Lung (tissue), 12 donors: ENCODE data around the gene KNCN. TPM values are rescaled to one million over a fixed set of nuclear protein-coding genes. Genes with fewer than 3 reads are reported as not detected.

Experiments
- ATAC-seq: fragments of 200-7000 bp; cut with Tn5 transposase; one replicate; pipeline ENCODE4 v1.9.1; 2020; ENCODE audit warnings: moderate number of reproducible peaks; ENCODE audit not compliant: insufficient read depth, low FRiP score
- DNase-seq, 3 donors: peaks; one replicate each; pipeline ENCODE4 v3.0.0-alpha.2; 2013 to 2017
- H3K27ac ChIP-seq, 2 donors: one replicate each; pipeline ENCODE4 v1.5.1; 2013; ENCODE audit warnings: mild to moderate bottlenecking in 2 of 2, moderate library complexity in 2 of 2, control low read depth in 1 of 2, inconsistent platforms in 1 of 2, low read depth in 1 of 2, low read length in 1 of 2
- H3K27me3 ChIP-seq, 3 donors: one replicate each; pipeline ENCODE4 v1.5.1; 2013; ENCODE audit warnings: low read length in 2 of 3; ENCODE audit not compliant: control insufficient read depth in 3 of 3, insufficient read depth in 3 of 3
- H3K36me3 ChIP-seq, 4 donors: one replicate each; pipeline ENCODE4 v1.5.1; 2013; ENCODE audit warnings: low read length in 4 of 4, mild to moderate bottlenecking in 1 of 4, moderate library complexity in 1 of 4; ENCODE audit not compliant: control insufficient read depth in 4 of 4, insufficient read depth in 4 of 4
- H3K4me1 ChIP-seq, 5 donors: one replicate each; pipeline ENCODE4 v1.5.1; 2013; ENCODE audit warnings: low read length in 5 of 5, mild to moderate bottlenecking in 2 of 5, moderate library complexity in 1 of 5; ENCODE audit not compliant: control insufficient read depth in 5 of 5, insufficient read depth in 5 of 5
- H3K4me3 ChIP-seq: one replicate; pipeline ENCODE4 v1.5.1; 2013; ENCODE audit warnings: mild to moderate bottlenecking, control low read depth, moderate library complexity
- H3K9ac ChIP-seq, 2 donors: one replicate each; pipeline ENCODE4 v1.5.1; 2013; ENCODE audit warnings: low read length in 2 of 2, control low read depth in 1 of 2; ENCODE audit not compliant: insufficient read depth in 1 of 2
- H3K9me3 ChIP-seq, 4 donors: one replicate each; pipeline ENCODE4 v1.5.1; 2013; ENCODE audit warnings: low read length in 3 of 4, mild to moderate bottlenecking in 1 of 4, moderate library complexity in 1 of 4; ENCODE audit not compliant: control insufficient read depth in 4 of 4, insufficient read depth in 3 of 4
- WGBS, 2 donors: extraction: QIAGEN DNeasy Blood & Tissue Kit; methylation state at CpG; one replicate each; pipeline ENCODE4 v1.1.7; 2013; 5-methylcytosine and 5-hydroxymethylcytosine counted together
- polyA plus RNA-seq, 2 donors: library from polyadenylated mRNA; stranded (reverse); fragments of 200-250 nt; gene quantifications; one replicate each; pipeline ENCODE4 v1.2.1, GENCODE V29; 2013
- total RNA-seq, 2 donors: library from RNA; depleted of rRNA in 1 of 2; stranded (reverse); fragments of >200 nt in 1 of 2; gene quantifications; one replicate each; pipeline ENCODE4 v1.2.1, GENCODE V29; 2014 to 2021
- TF ChIP-seq, protein P1 (sequence below): IDR thresholded peaks from 2 replicates; pipeline ENCODE4 v1.5.1; 2012; ENCODE audit warnings: mild to moderate bottlenecking; ENCODE audit errors: control extremely low read depth, extremely low read depth
- donor health status: control.
- donor health status: control.
- donor health status: Bipolar disorder and iron deficiency.
- donor health status: healthy.
- donor health status: DM: yes; HTN: yes; CAD: no.

KNCN gene
- total and polyA plus RNA-seq, 4 donors, result 0.01 to 0.09 TPM; not detected in 2

DNA sequence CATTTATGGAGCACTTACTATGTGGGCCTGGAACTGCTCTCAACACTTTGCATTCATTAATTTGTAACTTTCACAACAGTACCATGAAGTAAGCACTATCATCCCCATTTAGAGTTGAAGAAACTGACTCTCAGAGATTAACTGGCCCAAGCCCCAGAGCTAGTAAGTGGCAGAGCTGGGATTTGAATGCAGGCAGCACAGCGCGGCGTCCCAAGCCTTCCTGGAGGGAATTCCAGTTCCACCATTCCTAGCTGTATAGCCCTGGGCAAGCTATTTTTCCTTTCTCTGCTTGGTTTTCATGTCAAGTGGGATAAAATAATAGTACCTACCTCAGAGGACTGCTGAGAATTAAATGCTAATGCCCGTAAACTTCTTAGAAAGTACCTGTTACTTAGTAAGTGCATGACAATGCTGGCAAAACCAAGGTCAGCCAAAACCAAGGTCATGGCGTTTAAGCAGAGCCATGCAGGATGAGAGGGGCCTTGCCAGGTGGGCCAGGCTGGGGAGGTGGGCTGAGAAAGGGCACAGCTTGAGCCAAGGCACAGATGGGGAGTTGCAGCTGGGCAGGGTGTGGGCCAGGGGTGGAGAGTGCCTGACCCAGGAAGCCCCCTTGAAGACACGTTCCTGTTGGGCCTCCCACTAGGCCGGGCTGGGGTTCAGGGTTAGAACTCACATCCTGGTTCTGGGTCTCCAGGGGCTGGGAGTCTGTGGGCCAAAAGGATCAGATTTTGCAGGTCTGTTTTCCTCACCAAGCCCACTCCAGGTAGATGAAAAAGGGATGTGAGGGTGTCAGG lies 4.6 kb upstream of the KNCN start:
- Histone ChIP-seq H3K4me3 (no peak overlapping the region), H3K9ac (no peak overlapping the region), H3K9me3 (peaks cover 0 to 2% (median 0%) of the 10 kb centered on the region in 4 donors), H3K27ac (no peak overlapping the region), H3K27me3 (no peaks in the 10 kb centered on the region), H3K4me1 (peaks cover 0 to 2% (median 0%) of the 10 kb centered on the region in 5 donors), H3K36me3 (peaks cover 0 to 20% (median 2%) of the 10 kb centered on the region in 4 donors)
- DNase-seq (no peak), ATAC-seq (no peak)
- TF ChIP-seq, protein P1, sequence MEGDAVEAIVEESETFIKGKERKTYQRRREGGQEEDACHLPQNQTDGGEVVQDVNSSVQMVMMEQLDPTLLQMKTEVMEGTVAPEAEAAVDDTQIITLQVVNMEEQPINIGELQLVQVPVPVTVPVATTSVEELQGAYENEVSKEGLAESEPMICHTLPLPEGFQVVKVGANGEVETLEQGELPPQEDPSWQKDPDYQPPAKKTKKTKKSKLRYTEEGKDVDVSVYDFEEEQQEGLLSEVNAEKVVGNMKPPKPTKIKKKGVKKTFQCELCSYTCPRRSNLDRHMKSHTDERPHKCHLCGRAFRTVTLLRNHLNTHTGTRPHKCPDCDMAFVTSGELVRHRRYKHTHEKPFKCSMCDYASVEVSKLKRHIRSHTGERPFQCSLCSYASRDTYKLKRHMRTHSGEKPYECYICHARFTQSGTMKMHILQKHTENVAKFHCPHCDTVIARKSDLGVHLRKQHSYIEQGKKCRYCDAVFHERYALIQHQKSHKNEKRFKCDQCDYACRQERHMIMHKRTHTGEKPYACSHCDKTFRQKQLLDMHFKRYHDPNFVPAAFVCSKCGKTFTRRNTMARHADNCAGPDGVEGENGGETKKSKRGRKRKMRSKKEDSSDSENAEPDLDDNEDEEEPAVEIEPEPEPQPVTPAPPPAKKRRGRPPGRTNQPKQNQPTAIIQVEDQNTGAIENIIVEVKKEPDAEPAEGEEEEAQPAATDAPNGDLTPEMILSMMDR, result no peak
- WGBS, 2 donors, result 88 to 92% methylated on average over 7 of the region's 7 CpGs

DNA sequence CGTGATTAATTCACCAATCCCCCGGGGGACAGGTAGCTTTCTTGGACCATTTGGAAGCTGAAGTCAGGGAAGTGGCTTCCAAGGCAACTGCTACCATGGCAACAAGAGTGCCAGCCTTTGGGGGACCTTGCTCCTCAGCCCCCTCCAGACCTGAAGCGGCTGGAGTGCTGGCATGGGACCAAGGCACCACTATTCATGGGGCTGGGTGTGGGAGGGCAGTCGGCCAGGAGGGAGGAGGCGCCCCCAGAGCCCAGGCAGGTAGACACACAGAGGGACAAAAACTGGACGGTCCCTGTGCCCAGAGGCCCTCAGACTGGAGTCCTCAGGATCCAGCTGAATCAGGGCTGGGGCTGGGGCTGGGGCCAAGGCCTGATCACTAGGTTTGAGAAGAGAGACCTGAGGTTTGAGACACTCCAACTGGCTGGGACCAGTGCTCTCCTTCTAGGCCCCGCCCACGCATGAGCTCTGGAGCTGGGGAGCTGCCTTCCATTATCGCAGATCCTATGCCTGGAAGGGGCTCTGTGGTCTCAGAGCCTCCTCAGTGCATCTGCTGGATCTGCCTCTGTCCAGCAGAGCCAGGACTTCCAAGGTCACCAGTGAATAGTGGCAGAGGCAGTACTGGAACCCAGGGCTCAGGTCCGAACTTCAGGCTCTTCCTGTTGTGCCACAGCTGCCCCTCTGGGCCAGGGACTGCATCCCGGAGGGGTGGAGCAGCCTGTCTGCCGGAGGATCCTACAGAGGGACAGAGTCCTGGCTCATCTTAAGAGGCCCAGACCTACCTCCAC lies 3.3 kb upstream of the KNCN start:
- no peak for DNase-seq
- H3K36me3 ChIP-seq, result peaks cover 0 to 12% (median 1%) of the 10 kb centered on the region in 4 donors
- TF ChIP-seq, protein P1, result no peak
- no peak overlapping the region for H3K4me3 ChIP-seq
- peaks cover 0 to 2% (median 0%) of the 10 kb centered on the region in 5 donors for H3K4me1 ChIP-seq
- H3K9ac ChIP-seq, result no peak overlapping the region
- H3K9me3 ChIP-seq, result peaks cover 0 to 2% (median 0%) of the 10 kb centered on the region in 4 donors
- H3K27ac ChIP-seq, result no peak overlapping the region
- H3K27me3 ChIP-seq, result no peaks in the 10 kb centered on the region
- no peak for ATAC-seq
- 82 to 87% methylated on average over 12 of the region's 12 CpGs for WGBS, 2 donors

DNA sequence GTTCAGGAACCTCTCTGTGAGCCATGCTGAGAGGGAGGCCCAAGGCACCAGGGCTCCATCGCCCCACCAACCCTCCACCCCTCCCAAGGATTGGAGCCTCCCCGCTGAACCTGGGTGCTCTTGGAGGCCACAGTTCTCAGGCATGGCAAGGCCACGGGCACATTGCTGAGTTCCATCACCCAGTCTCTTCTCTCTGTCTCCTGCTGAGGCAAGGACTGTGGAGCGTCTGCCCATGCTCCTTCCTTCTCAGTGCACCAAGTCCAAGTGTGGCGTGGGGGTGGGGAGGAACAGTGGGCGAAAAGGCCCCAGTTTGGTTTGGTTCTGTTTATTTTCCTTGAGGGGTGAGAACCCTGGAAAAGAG lies 2.8 kb upstream of the KNCN start:
- no peak overlapping the region for H3K4me3 ChIP-seq
- TF ChIP-seq, protein P1, result no peak
- H3K27ac ChIP-seq, result no peak overlapping the region
- WGBS, 2 donors, result 88 to 93% methylated on average over 6 of the region's 6 CpGs
- peaks cover 0 to 2% (median 0%) of the 10 kb centered on the region in 4 donors for H3K9me3 ChIP-seq
- peaks cover 0 to under 1% (median 0%) of the 10 kb centered on the region in 3 donors for H3K27me3 ChIP-seq
- ATAC-seq (no peak), DNase-seq (no peak)
- peaks cover 0 to 2% (median 0%) of the 10 kb centered on the region in 5 donors for H3K4me1 ChIP-seq
- no peak overlapping the region for H3K9ac ChIP-seq
- H3K36me3 ChIP-seq, result peaks cover 0 to 12% (median 1%) of the 10 kb centered on the region in 4 donors
